ENCODE measurements around the gene HEPHL1.

GRCh38 chr11:94091091-94091490 lies 69.9 kb downstream of the HEPHL1 start:
- TF ChIP-seq TAF1 (IDR thresholded peaks at IDR 0.05; ENCODE audit: low read depth, low read length) = no peak
- TF ChIP-seq POLR2AphosphoS5 (IDR thresholded peaks at IDR 0.05; ENCODE audit: low read depth, low read length) = no peak
- TF ChIP-seq POU2F2 (IDR thresholded peaks at IDR 0.05; ENCODE audit: low read depth, low read length) = no peak
- no peak for TF ChIP-seq POLR2A (IDR thresholded peaks at IDR 0.05; ENCODE audit: low read depth, low read length)
- no peak for TF ChIP-seq SPI1 (IDR thresholded peaks at IDR 0.05; ENCODE audit: low read depth, low read length)
- TF ChIP-seq PAX5 (IDR thresholded peaks at IDR 0.05; ENCODE audit: insufficient read depth, low read length, severe bottlenecking) = no peak
